Activated naive CD4-positive, alpha-beta T cell (primary cell): Measurements from ENCODE around the gene NHERF2.
"Not testable (repeated sequence)": the region's sequence is repeated elsewhere in the genome, so short reads cannot be mapped to it uniquely, and the experiment has no call there.

ENCODE experiments used
- DNase-seq, 4 experiments: peaks; one replicate each; lab custom pipeline; 2025; lab: John Stamatoyannopoulos, UW

The NHERF2 gene

GRCh38 chr16:2007081-2007836 is 19.4 kb upstream of the NHERF2 start:
- DNase-seq, result no peak

GRCh38 chr16:2008009-2008526 is 18.6 kb upstream of the NHERF2 start:
- DNase-seq, result no peak

- DNase-seq, result no peak
Measured at GRCh38 chr16:2008631-2009163, 18.0 kb upstream of the NHERF2 start.

- no peak for DNase-seq
Measured at GRCh38 chr16:2009164-2009711, 17.5 kb upstream of the NHERF2 start.

- peak; percentile 34 to 78 (median 54) for DNase-seq
Measured at GRCh38 chr16:2009791-2010510, 16.8 kb upstream of the NHERF2 start, which contains the start of gene ZNF598. ZNF598 (minus strand) TSS chr16:2009821.

GRCh38 chr16:2011726-2012125 is 15.0 kb upstream of the NHERF2 start:
- DNase-seq, result not testable (repeated sequence)

- no peak for DNase-seq
Measured at GRCh38 chr16:2013527-2013926, 13.2 kb upstream of the NHERF2 start.

- DNase-seq, result no peak
Measured at GRCh38 chr16:2015117-2015946, 11.4 kb upstream of the NHERF2 start.

GRCh38 chr16:2015947-2016208 is 10.8 kb upstream of the NHERF2 start:
- no peak for DNase-seq

- no peak for DNase-seq
Measured at GRCh38 chr16:2016407-2016922, 10.2 kb upstream of the NHERF2 start.

- no peak for DNase-seq
Measured at GRCh38 chr16:2019518-2019920, 7.2 kb upstream of the NHERF2 start, which contains the start of gene NPW. NPW (plus strand) TSS chr16:2019785.

- no peak for DNase-seq
Measured at GRCh38 chr16:2019921-2020831, 6.5 kb upstream of the NHERF2 start.

- DNase-seq, result no peak
Measured at GRCh38 chr16:2022723-2023091, 4.0 kb upstream of the NHERF2 start.

- DNase-seq, result peak; percentile 85 to 98 (median 98)
Measured at GRCh38 chr16:2023092-2024031, 3.3 kb upstream of the NHERF2 start.

GRCh38 chr16:2024032-2024420 is 2.7 kb upstream of the NHERF2 start:
- no peak for DNase-seq

GRCh38 chr16:2025251-2025650 is 1.5 kb upstream of the NHERF2 start:
- DNase-seq, result no peak

- no peak for DNase-seq
Measured at GRCh38 chr16:2025878-2026460, 733 bp upstream of the NHERF2 start.

- DNase-seq, result peak in 1 of 4 experiments; percentile 26
Measured at GRCh38 chr16:2027024-2028010, 615 bp downstream of the NHERF2 start.
